Stimulated activated CD8-positive, alpha-beta memory T cell treated with anti-CD3 and anti-CD28 coated beads, Interleukin-15, amount 100 ng/mL, for 48 hours (primary cell): ENCODE results near the gene PRDM11.

Source experiments
- DNase-seq, 2 donors: peaks; one replicate each; pipeline ENCODE4 v3.0.0-alpha.2; 2020; ENCODE audit warnings: low read depth in 2 of 2

The PRDM11 gene

DNA sequence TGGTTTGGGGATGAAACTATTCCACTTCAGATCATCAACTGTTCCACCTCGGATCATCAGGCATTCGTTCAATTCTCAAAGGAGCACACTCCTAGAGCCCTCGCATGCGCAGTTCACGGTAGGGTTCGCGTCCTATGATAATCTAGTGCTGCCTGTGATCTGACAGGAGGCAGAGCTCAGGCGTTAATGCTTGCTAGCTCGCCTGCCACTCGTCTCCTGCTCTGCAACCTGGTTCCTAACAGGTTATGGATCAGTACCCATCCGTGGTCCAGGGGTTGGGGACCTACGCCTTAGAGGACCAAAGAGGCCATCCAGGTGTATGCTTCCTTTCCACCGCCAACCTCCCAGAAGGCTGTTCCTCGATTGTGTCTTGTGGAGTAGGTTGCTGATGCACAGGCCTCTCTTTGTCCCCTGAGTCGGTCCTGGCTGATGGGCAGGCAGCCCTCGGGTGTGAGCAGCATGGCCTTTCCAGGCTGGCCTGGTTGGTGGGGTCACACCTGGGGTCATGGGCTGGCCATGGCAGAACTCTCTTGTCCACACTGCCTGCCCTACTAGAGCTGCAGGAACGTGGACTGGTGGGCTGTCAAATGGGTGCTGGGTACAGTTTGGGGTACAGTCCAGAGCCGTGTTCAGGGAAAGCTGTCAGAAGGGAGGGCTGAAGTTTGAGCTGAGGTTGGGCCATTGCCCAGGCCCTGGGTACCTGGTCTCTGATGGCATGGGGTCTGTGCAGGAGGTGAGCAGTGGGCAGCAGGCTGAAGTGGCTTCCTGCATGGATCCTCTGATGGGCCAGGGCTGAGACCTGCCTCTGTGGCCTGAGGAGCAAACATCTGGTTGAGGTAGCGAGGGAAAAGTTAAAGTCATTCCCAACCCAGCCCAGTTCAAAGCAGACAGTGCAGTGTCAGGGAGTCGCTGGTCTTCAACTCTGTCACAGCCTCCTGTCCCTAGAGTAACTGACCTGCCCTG lies 11.1 kb downstream of the PRDM11 start:
- no peak for DNase-seq

DNA sequence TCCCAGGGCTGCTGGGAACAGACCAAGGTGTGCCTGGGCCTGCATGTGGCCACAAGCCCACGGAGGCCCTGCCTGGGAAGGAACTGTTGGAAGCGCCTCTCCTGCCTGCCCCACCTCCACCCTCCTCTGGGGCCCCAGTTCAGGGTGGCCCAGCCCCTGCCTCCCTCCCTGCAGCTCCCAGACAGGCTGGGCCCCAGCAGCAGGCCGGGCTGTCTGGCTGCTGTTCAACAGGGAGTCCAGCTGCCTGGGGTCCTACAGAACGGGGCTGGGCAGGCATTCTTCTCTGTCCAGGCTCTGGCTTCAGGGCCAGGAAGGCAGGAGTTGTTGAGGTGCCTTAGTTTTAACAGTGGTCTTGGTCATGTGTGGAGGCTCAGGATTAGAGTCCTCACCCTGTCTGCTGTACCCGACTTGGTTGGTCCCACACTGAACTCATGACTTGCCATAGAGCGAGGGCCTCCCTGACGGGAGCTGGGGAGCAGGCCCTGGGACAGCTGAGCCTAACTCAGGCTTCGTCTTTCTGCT lies 11.8 kb downstream of the PRDM11 start:
- no peak for DNase-seq

DNA sequence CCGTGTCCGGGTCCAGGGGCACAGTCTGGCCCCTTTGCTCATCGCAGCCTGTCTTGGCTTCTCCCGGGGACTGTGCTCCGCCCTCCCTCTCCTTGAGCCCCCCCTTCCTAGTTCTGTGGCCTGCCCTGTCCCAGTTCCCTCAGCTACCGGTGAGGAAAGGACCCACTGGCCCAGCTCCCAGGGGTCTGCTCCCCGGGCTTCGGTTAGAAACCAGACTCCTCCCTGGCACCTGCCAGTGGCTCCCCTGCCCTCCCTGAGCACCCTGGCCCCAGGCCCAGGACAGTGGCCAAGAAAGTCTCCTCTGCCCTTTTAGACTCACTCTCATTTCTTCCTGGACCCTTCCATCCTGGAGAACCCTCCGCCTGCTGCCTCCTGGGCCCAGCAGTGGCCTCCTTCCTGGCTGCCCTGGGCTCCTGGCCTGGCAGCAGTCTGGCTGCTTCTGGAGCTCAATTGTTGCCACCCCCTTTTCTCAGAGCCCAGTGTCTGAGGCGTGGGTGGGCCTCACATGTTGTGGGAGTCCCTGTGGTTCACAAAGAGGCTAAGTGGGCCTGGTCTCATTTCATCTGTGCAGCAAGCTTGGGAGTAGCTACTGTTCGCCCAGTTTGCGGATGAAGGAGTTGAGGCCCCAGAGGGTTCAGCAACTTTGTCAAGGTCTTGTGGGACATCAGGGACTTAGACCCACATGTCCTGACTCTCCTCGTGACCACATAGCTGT lies 12.6 kb downstream of the PRDM11 start:
- no peak for DNase-seq

DNA sequence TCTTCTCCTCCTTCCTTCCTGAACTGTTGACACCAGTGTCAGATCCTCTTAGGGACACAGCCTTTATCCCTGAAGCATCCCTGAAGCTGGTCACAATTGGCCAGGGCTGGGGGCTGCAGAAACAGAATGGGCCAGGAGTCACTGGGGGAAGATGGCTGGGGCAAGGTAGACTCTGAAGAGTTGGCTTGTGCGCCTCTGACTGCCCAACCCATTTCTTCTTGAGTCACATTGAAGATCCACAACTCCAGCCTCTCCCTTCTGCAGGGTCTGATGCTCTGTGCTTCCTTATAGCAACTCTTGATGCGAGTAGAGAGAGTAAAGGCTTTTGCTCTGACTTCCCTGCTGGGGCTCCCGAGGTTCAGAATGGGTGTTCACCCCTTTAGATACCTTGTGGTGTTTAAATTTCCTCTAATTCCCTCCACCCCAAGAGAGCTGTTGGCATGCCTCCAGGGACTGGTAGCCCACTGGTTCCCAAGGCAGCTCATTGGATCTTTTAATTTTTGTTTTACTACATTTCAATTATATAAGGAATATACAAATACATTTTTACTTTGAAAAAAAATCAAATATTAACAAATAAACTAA lies 13.4 kb downstream of the PRDM11 start:
- DNase-seq = no peak

DNA sequence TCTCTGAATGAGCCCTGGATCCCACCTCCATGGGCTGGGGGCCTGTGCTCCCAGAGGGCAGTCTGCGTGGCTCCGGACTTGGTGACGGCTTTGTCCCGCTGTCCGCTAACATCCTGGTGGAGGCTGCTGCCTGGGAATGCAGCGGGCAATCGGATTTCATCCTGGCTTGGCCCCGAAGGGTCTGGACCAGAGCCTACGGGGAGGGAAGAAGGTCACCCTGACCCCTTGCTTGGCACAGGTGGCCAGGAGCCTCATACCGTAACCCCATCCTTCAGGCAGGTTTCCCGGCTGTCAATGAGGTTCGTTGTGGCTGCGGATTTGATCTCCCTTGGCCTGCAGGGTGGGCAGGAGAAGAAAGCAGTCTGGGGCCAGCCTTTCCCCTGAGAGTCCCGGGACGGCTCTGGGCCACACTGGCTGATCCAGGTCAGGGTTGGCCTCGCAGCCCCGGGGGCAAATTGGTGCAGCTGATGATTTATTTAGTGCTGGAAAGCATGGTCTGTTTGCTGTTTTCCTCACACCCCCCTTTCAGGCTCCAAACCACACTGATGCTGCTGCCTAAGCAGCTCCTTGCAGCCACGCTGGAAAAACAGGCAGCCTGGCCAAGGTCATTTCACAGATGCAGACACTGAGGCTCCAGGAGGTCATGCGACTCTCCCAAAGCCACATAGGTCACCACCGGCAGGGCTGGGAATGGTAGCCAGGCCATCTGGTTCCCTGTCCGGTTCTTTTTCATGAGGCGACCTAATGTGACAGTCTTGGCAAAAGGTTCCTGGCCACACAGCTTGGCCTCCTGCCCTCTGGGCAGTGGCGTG lies 15.0 kb downstream of the PRDM11 start:
- no peak for DNase-seq

DNA sequence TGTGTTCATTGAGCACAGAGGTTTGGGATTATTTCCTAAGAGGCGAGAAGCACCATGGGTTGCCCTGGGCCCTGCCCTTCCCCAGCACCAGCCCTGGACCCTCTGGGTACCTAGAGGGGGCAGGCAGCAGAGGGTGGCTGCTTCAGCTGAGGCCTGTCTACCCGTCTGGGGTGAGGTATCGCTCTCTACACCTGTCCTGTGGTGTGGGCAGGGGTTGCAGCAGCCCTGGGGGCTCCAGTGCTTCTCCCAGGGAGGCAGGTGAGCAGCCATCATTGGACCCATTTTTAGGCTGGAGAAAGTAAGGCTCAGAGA lies 15.6 kb downstream of the PRDM11 start:
- DNase-seq = no peak

DNA sequence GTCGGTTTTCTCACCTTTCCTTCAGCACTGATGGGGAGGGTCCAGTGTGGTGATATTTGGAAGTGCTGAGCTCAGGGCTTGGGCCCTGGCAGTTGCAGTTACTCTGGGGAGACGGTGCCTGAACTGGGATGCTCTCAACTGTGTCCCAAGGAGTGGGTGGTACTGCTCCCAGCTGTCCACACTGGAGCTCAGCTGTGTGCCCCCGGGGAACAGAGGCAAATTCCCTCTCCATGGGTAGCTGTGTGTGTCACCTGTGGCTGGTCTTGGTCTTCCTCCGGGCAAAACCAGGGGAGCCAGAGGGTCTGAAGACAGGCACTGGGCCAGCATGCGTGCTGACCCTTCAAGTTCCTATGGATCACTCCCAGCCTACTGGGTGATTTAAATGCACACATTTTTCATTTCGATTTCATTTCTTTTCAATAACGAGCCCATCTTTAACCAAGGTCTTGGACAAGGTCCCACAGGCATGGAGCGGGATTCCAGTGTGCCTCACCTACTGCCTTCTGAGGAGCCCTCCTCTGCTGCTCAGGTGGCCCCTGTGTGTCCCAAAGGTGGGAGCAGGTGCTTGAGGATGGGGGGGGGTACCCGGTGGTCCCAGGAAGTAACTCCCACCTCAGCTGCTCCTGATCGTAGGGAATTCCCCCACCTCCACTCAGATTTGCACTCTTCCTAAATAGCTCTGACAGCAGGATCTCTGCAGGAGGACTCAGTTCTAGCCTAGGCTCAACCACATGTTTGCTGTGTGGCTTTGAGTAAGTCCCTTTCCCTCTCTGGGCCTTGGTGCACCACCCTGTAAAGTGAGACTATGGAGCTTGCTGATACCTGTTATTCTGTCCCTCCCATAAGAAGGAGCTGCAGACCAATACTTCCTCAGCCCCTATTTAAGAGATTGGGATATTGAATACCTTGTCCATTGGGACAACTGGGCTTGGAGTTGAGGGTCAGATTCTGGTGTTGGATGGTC lies 16.8 kb downstream of the PRDM11 start:
- DNase-seq = no peak

DNA sequence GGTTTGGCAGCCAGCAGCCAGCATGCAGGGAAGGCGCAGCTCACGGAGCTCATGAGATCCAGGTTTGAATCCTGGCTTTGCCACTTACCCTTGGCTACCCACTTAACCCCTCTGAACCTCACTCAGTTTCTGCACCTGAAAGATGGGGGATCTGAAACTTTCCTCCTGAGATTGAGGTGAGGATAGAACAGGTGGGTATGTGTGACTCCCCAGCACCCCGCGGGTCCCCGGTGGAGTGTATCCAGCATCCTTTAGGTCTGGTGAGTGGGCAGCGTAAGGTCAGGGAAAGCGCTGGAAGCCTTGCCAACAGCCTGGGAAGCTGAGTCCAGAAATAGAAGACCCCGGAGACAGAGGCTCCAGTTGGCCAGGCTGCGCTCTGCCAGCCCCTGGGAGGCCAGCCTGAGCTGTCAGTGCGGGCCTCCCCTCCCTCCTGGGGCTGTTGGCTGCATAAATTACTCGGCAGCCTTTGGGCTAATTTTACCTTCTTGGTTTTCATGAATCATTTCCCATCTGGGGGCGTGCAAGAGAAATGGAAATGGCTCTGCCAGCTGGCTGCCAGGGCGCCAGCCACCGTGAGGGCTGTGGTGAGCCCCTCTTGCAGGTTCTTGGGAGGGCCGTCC lies 17.6 kb downstream of the PRDM11 start:
- DNase-seq = peak in 1 of 2 donors; percentile 22

DNA sequence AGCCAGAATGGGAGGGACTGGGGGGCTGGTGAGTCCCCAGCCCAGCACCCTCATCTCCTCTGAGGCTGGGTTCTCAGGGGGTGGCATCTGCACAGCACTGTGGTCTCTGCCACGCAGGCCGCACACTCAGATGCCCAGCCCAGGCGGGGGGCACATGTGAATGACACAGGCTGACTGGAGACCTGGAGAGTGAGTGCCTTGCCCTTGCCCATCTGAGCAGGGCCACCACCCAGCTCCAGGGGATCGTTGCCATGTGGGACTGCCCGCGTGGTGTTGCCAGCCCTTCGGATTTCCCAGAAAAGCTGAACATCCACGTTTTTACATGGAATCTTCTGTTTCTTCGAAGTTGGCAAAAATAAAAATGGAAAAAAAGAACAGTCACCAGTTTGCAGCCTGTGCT lies 18.9 kb downstream of the PRDM11 start:
- no peak for DNase-seq

DNA sequence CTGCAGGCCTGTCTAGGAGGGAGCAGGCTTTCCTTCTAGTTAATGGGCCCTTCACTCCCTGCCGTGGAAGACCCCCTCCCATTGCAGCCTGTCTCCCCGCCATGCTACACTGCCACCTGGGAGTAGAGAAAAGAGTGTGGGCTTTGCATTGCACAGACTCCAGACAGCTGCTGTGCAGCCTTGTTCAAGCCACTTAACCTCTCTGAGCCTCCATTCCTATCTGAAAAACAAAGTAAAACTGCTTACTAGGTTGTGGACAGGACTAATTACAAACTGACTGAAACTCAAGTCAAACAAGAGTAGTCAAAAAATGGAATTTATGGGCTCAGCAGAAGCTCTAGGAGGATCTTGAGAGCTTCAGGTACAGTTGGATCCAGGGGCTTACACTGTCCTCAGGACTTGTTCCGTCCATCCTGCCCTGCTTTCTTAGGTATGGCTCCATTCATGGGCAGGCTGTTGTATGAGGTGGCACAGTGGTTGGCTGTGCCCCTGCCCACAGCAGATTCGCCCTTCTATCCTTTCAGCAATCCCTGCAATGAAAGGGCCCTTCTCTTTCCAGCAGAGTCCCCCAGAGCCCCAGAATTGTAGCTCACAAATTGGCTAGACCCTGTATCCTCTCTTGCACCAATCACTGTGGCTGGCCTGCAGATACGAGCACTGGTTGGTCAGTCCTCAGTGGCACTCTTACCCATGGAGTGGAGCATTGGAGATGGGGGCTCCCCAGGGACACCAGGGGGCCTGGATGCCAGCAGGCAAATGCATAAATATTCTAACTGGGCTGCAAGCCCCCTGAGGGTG lies 19.6 kb downstream of the PRDM11 start:
- no peak for DNase-seq

DNA sequence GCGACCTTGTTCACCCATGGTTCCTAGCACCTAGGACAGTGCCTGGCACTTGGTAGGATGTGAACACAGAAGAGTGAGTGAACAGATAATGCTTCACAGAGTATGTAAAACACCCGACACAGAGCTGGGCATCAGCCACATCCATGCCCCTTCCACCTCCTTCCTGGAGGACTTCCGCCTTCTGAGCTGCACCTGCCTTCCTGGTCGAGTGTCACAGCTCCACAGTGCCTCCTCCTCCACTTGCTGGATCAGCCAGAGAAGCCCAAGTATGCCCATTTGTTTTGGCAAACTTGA lies 20.1 kb downstream of the PRDM11 start:
- DNase-seq = no peak

DNA sequence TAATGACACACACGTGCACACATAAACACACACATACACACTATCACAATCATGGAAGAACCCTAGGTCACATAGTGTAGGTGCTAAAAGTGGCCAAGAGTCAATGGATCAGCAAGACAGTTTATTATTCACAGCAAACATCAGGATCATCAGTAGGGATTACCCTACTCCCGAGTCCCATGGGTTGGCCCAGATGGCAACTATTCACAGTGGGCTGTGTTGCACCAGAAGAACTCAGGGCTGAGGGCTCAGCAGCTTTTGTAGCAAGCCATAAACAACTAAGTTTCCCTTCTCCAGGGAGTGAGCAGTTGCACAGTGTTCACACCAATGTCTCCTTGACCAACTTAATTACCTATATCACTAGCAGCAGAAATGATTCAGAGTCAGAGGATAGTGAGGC lies 20.8 kb downstream of the PRDM11 start:
- DNase-seq = no peak

DNA sequence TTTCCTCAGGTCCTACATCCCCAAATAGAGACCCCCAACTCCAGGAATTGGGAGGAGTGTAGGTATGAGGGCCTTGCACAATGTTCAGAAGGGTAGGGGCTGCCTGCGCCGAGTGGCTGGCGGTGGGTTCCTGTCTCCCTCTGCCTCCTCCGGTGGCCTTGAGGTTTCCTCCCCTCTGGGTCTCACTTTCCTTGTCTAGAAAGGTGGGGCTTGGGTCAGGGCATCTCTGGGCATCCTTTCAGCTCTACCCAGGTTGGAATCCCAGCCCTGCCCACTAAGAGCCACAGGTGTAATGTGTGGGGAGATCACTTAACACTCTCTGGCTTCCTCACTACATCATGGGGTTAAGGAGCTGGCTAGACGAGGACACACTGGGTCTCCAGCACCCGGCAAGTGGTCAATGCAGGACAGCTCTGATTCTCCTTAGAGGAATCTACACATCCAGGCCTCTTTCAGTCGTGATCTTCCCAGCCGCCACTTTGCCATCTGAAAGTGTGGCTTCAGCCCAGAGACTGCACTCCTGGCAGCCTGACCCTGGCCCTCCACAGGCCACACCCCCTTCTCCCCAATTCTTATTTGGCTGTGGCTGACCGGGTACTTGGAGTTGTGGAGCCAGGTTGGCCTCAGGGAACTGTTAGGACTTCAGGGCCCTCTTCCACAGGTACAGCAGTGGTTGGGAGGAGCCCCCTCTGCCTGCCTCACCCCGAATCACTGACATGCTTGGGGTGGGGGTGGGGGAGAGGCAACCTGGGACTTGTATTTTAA lies 22.1 kb downstream of the PRDM11 start:
- no peak for DNase-seq

DNA sequence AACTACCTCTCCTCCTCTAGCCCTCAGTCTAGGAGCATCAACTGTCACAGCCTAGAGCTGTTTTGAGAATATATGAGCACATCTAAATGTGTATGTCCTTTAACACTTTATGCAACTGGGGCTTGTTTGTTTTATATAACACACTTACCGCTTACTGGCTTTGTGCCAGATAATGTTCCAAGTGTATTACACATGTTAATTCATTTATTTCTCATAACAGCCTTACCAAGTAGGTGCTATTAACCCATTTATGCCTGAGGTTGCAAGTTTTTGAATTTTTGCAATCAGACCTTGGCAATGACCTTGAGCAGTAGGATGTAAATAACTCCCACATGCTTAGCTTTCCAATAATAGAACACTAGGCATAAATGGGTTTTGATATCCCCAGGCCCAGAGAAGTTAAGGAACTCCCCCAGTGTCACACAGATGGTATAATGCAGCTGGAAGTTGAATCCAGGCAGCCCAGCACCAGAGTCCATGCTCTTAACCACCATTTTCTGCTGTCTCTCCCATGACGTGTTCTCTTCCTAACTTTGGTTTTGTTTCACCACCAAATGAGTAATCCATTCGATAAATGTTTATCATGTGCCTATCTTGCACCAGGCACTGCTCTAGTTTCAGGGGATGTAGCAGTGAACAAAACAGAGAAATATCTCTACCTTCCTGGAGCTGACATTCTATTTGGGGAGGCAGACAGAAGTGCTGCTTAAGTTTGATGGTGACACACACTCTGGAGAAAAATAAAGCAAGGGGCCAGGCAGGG lies 23.1 kb downstream of the PRDM11 start:
- no peak for DNase-seq

DNA sequence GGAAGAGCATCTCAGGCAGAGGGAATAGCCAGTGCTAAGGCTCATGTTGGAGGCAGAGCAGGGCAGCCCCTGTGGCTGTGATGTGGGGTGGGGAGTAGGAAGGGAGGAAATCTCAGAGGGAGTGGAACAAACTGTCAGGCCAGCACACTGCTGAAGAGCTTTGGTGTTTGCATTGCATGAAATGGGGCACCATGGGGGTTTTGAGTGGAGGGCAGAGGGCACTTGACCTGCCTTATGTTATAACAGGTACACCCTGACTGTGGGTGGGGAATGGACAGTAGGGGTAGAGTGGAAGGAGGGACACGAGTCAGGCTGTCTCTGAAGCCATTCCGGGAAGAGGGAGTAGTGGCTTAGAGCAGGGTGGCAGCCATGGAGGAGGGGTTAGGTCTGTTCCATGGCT lies 24.0 kb downstream of the PRDM11 start:
- DNase-seq = no peak

DNA sequence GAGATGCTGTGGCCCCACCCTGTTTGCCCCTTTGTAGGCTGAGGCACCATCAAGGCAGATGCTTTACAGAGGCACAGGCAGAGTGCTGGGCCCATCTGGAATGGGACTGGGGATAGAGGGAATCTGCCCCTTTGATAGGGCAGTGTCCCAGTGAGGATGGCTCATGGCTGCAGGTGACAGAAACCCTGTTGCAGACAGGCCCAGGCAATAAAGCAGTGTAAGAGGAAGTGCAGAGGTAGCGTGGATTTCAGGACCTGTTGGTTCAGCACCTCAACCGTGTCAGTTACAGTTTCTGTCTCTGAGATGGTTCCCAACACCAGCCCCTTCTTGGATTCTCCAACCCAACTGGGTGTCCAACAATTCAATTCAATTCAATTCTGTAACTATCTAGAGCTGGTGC lies 25.1 kb downstream of the PRDM11 start:
- no peak for DNase-seq

DNA sequence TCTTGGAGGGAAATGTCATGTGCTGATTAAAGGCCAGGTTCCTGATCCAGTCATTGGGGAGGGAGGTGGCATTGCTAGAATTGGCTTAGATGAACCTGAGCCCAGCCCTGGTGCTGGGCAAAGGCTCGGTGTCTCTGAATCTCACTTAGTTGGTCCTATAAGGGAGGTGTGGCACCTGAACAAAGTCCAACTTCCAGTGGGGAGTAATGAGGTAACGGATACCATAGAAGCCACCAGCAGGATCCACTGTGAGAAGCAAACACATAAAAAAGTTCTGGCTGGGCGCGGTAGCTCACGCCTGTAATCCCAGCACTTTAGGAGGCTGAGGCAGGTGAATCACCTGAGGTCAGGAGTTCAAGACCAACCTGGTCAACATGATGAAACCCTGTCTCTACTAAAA lies 26.6 kb downstream of the PRDM11 start:
- DNase-seq = no peak
